HG03354 (cell line): ENCODE results near the gene RHOJ.

Source experiments
- ATAC-seq: cut with Tn5 transposase; IDR thresholded peaks from one replicate; pipeline ENCODE4 v1.9.1; 2021; ENCODE audit warnings: mild to moderate bottlenecking; ENCODE audit not compliant: unreplicated experiment, poor library complexity, severe bottlenecking

RHOJ gene

GRCh38 chr14:63203618-63204406 lies 431 bp upstream of the RHOJ start:
- ATAC-seq: no peak

GRCh38 chr14:63205044-63205575 lies 867 bp downstream of the RHOJ start:
- ATAC-seq: no peak

DNA sequence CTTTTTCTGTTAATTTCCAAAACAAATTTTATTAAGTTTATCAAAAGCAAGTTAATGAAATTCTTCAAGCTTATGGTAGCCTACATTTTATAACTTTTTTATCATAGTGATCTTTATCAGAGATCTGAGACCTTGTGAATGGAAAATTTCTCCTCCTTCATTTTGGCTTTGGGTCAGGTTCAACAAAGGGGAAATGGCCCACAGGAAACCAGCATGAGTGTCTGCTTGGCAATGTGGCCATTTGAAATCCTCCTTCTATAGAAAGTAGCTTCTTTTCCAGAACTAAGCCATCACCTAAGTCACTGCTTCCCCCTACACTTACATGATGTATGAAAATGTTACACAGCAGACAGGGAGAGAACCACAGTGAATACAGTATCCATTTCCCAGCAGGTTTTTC lies 1.6 kb downstream of the RHOJ start:
- ATAC-seq: no peak

DNA sequence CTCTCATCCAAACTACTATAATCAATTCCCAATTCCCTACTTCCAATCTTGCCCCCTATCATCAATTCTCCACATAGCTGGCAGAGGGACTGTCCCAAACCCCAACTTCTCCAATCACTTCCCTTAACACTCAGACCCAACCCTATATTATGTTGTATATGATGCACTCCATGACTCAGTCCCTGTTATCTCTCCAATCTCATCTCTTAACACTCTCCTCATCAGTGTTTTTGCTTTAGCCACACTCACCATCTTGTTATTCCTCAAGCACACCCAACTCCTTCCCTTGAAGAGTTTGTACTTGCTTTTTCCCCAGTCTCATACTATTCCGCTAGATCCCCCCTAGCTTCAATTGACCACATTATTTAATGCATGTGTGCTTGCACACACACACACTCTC lies 4.9 kb downstream of the RHOJ start:
- ATAC-seq: no peak

DNA sequence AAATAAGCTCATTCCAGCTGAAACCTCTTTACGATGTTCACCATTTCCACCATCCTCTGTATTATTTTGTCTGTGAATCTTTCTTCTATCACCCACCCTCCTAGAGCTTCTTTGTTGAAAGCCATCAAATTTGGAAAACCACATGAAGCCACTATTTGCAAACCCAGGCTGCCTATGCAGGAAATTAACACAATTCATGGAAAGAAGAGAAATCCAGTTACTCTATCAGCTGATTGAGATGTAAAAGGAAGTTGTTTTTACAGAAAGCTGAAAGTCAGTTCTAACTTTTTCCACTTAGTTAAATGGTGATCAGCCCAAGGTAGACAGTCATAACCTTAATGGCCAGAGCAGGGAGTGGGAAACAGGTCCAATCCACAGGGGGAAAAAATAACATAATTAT lies 6.6 kb downstream of the RHOJ start:
- no peak for ATAC-seq

DNA sequence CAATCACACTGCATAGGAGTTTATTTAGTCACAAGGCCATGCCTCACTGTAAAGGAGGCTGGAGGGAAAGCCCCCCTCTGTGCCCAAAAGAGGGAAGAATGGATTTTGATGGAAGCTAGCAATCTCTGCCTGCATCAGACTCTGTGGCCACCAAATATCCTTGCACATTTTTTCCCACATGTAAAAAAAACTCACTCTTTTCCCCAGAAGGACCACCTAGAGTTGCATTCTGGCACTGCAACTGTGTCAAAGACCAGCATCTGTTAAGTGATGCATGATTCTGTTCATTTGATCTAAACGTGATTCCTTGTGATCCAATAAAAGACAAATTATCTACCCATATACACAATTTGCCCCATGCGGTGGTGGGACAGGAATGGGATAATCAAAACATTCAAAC lies 8.0 kb downstream of the RHOJ start:
- no peak for ATAC-seq

DNA sequence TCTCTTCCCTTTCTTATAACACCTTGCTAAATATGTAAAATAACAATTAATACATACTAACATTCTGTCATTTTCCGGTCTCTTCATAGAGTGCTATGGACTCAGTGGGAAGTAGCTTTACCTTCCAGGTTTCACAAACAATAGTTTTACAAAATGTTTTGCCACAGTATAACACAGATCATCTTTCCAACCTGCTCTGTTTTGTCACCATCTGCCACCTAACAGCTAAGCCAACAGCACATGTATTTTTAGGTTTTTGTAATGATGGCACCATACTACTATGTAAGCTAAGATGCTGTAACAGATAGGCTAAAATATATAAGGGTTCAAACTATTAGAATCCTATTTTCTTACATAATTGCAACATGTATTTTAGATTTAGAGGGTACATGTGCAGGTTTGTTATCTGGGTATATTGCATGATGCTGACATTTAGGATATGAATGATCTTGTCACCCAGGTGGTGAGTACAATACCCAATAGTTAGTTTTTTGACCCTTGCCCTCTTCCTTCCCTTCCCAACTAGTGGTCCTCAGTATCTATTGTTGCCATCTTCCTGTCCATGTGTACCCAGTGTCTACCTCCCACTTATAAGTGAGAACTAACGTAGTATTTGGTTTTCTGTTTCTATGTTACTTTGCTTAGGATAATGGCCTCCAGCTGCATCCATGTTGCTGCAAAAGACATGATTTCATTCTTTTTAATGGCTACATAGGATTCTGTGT lies 8.7 kb downstream of the RHOJ start:
- ATAC-seq: no peak

GRCh38 chr14:63214417-63215196 lies 10.4 kb downstream of the RHOJ start:
- ATAC-seq: no peak

DNA sequence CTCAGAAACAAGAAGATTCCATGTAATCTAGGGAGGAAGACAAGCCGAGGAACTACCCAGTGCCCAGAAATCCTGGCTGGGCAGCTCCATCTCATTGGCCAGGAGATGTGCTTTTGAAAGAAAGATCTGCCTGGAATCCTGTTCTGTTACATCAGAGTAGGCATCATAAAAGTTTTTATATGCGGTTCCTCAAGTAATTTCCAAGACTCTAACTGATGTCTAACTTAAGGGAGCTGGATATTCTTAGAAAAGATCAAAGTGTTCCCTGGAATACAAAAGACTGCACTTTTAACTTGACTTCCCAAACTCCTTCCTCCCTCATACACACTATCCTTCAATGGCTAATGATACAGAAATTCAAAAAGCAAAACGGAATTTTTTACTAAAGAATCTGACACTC lies 16.3 kb downstream of the RHOJ start:
- no peak for ATAC-seq

- ATAC-seq: no peak
Measured at GRCh38 chr14:63223596-63223995, 19.4 kb downstream of the RHOJ start.

- no peak for ATAC-seq
Measured at GRCh38 chr14:63224196-63224595, 20.0 kb downstream of the RHOJ start.

DNA sequence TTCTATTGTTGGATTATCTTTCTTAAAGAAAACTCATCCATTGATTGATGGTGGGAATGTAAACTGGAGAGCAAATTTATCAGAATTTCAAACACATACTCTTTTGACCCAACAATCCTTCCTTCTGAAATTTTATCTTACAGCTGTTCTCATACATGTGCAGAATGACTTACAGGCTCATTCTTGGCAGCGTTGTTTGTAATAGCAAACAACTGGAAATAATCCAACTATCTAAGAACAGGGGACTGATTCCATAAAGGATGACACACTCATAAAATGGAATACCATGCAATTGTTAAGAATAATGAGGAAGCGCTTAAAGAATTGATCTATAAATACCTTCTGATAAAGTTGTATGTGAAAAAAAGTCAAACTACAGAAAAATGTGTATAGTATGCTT lies 24.0 kb downstream of the RHOJ start:
- no peak for ATAC-seq

- ATAC-seq: no peak
Measured at GRCh38 chr14:63229330-63230059, 25.3 kb downstream of the RHOJ start.

GRCh38 chr14:63231766-63232165 lies 27.5 kb downstream of the RHOJ start:
- no peak for ATAC-seq

DNA sequence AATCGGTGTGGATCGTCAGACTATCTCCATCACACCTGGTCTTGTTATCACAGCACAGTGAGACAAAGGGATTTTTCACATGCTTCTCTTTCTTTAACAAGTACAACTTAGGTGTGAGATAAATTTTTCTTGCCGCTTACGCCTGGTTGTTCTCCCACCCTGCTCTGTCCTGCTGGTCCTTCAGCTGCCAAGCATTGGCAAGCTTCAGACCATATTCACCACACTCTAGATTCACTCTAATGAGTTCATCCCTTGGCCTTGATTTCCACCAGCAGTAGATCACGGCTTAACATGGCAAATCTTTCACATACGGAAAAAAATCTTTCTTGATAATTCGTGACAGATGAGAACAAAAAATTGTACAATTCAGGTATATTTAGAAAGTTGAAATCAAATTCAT lies 33.5 kb downstream of the RHOJ start:
- ATAC-seq: no peak

DNA sequence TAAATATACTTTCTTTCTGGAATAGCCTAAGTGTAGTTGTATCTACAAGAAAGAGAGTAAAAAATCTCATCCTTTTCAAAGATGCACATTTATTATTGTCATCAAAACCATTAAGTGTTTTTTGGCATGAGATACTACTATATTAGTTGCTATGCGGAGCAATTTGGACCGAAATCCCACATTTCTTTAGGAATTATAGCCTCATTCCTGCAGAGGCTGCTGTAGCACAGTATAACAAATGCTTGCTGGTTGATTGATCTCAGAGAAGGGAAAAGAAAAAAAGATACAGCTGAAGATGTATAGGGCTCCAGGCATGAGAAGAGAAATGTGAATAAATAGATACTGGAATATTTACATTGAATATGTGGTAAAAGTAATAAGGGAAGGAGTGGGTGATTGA lies 36.0 kb downstream of the RHOJ start:
- ATAC-seq: no peak

DNA sequence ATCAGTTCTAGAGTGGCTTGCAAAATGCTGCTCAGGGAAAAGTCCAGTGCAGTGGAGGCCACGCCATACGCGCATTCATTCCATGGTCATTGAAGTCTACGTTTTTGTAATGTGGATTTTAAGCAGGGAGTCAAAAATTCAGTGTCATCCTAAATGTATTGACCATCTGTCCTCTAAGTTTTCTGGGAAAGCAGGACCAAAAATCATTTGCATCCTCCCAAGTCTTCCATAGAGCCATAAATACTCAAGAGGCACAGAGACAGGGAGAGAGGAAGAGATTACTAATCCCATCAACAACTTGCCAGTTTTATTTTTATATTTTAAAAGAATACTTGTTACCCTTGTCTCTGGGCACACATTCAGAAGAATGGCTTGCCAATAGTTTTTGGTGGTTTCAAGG lies 36.9 kb downstream of the RHOJ start:
- ATAC-seq: no peak

DNA sequence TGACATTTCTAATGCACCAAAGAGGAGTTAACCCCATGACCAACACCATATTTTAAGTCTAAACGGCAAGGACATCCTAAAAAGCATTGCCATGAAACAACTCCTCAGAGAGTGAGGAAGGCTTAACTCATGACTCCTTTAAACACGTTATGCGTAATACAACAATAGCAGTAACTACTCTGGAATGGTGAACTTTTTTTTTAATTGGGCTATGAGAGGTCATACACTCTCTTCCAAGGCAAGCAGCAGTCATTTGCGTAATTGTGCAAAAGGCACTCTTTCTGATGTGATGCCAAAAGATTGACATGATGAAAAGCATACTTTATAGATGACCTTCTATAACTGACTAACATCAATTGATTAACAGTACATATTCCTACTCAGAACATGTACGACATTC lies 39.4 kb downstream of the RHOJ start:
- ATAC-seq: no peak

GRCh38 chr14:63245893-63246292 lies 41.6 kb downstream of the RHOJ start:
- no peak for ATAC-seq

GRCh38 chr14:63248211-63248610 lies 44.0 kb downstream of the RHOJ start:
- ATAC-seq: no peak
